Neural progenitor cell (in vitro differentiated cells): ENCODE measurements around the gene LPP. TPM values are rescaled to one million over a fixed set of nuclear protein-coding genes. Genes with fewer than 3 reads are reported as not detected.

Experiments
- DNase-seq: peaks from one replicate; pipeline ENCODE4 v3.0.0-alpha.2; 2016; ENCODE audit warnings: low spot score
- H2AFZ ChIP-seq: fragments of 200-600 bp; sonication (generic); replicated peaks from 2 replicates; pipeline ENCODE4 v1.6.1; 2016; ENCODE audit warnings: antibody characterized with exemption
- H3F3A ChIP-seq: fragments of 200-600 bp; sonication (generic); 2 replicates; pipeline ENCODE4 v1.6.1; 2016; ENCODE audit warnings: antibody characterized with exemption, low read depth
- H3K27ac ChIP-seq: fragments of 200-600 bp; sonication (generic); 2 replicates; pipeline ENCODE4 v1.5.1; 2016; ENCODE audit warnings: mild to moderate bottlenecking
- H3K27me3 ChIP-seq: fragments of 200-600 bp; sonication (generic); 2 replicates; pipeline ENCODE4 v1.6.1; 2016; ENCODE audit warnings: mild to moderate bottlenecking, moderate library complexity
- H3K36me3 ChIP-seq: fragments of 200-600 bp; sonication (generic); 2 replicates; pipeline ENCODE4 v1.5.1; 2016
- H3K4me1 ChIP-seq: fragments of 200-600 bp; sonication (generic); 2 replicates; pipeline ENCODE4 v1.6.1; 2016; ENCODE audit warnings: mixed run types
- H3K4me2 ChIP-seq: fragments of 200-600 bp; sonication (generic); 2 replicates; pipeline ENCODE4 v1.6.1; 2016
- H3K4me3 ChIP-seq: fragments of 200-600 bp; sonication (generic); 2 replicates; pipeline ENCODE4 v1.5.1; 2016
- H3K79me2 ChIP-seq: fragments of 200-600 bp; sonication (generic); 2 replicates; pipeline ENCODE4 v1.6.1; 2016; ENCODE audit warnings: low read depth
- H3K9ac ChIP-seq: fragments of 200-600 bp; sonication (generic); 2 replicates; pipeline ENCODE4 v1.6.1; 2016
- H3K9me3 ChIP-seq: fragments of 200-600 bp; sonication (generic); 2 replicates; pipeline ENCODE4 v1.5.1; 2016; ENCODE audit warnings: low read depth
- H4K20me1 ChIP-seq: fragments of 200-600 bp; sonication (generic); 2 replicates; pipeline ENCODE4 v1.6.1; 2016; ENCODE audit warnings: low read depth
- H3K27ac Mint-ChIP-seq: 3 replicates; pipeline ENCODE4 v1.8.0; 2021; ENCODE audit warnings: mixed read lengths
- H3K27me3 Mint-ChIP-seq: 2 replicates; pipeline ENCODE4 v1.8.0; 2022; ENCODE audit warnings: low read depth, mild to moderate bottlenecking, inconsistent platforms, moderate library complexity, mixed read lengths; ENCODE audit not compliant: insufficient read depth
- H3K36me3 Mint-ChIP-seq: 3 replicates; pipeline ENCODE4 v1.8.0; 2021; ENCODE audit warnings: mixed read lengths
- H3K4me1 Mint-ChIP-seq: 3 replicates; pipeline ENCODE4 v1.8.0; 2021; ENCODE audit warnings: mixed read lengths
- H3K4me3 Mint-ChIP-seq: 3 replicates; pipeline ENCODE4 v1.8.0; 2021; ENCODE audit warnings: mild to moderate bottlenecking, moderate library complexity, mixed read lengths
- H3K9me3 Mint-ChIP-seq: 3 replicates; pipeline ENCODE4 v1.8.0; 2020; ENCODE audit warnings: mixed read lengths
- CTCF ChIP-seq: fragments of 200-600 bp; sonication (generic); IDR thresholded peaks from 2 replicates; pipeline ENCODE4 v1.5.1; 2017; ENCODE audit warnings: antibody characterized with exemption, mild to moderate bottlenecking
- EZH2 ChIP-seq: fragments of 200-600 bp; sonication (generic); IDR thresholded peaks from 2 replicates; pipeline ENCODE4 v1.6.1; 2017; ENCODE audit warnings: antibody characterized with exemption, mild to moderate bottlenecking, moderate library complexity
- EZH2phosphoT487 ChIP-seq: fragments of 200-600 bp; sonication (generic); IDR thresholded peaks from 2 replicates; pipeline ENCODE4 v1.6.1; 2017; ENCODE audit warnings: antibody characterized with exemption
- total RNA-seq: library from RNA; depleted of rRNA; stranded (reverse); fragments of >200 nt; gene quantifications from 2 replicates; pipeline ENCODE4 v1.2.3, GENCODE V29; 2015; ENCODE audit warnings: low replicate concordance

The LPP gene
- total RNA-seq, 1 donor from 2014 or later: 18.9 TPM

GRCh38 chr3:188106887-188107830 is 46.8 kb upstream of the LPP start:
- peak overlapping the region; percentile 63 for H2AFZ ChIP-seq
- H3K9ac ChIP-seq: no peak overlapping the region
- TF ChIP-seq EZH2phosphoT487 (no peak), CTCF (no peak), EZH2 (no peak)
- H3K36me3 ChIP-seq: no peaks in the 10 kb centered on the region
- Mint-ChIP-seq H3K27me3 (peaks cover 6% of the 10 kb centered on the region), H3K4me1 (peaks cover 25% of the 10 kb centered on the region), H3K9me3 (peaks cover 2% of the 10 kb centered on the region), H3K36me3 (no peaks in the 10 kb centered on the region), H3K27ac (peak overlapping the region; percentile 62), H3K4me3 (peak overlapping the region; percentile 37)
- no peaks in the 10 kb centered on the region for H3K79me2 ChIP-seq
- H3F3A ChIP-seq: peaks cover 11% of the 10 kb centered on the region
- no peak overlapping the region for H3K4me3 ChIP-seq
- H3K27ac ChIP-seq: no peak overlapping the region
- H3K4me1 ChIP-seq: peaks cover 15% of the 10 kb centered on the region
- peak; percentile 50 for DNase-seq
- no peaks in the 10 kb centered on the region for H4K20me1 ChIP-seq
- no peaks in the 10 kb centered on the region for H3K9me3 ChIP-seq
- no peaks in the 10 kb centered on the region for H3K27me3 ChIP-seq
- H3K4me2 ChIP-seq: peak overlapping the region; percentile 61

- H3F3A ChIP-seq: peaks cover 11% of the 10 kb centered on the region
- no peaks in the 10 kb centered on the region for H4K20me1 ChIP-seq
- Mint-ChIP-seq H3K9me3 (peaks cover 2% of the 10 kb centered on the region), H3K27ac (no peak overlapping the region), H3K4me3 (no peak overlapping the region), H3K4me1 (peaks cover 25% of the 10 kb centered on the region), H3K27me3 (peaks cover 6% of the 10 kb centered on the region), H3K36me3 (no peaks in the 10 kb centered on the region)
- H3K27me3 ChIP-seq: no peaks in the 10 kb centered on the region
- H3K4me2 ChIP-seq: no peak overlapping the region
- no peak overlapping the region for H3K9ac ChIP-seq
- TF ChIP-seq EZH2: no peak
- no peak for TF ChIP-seq EZH2phosphoT487
- TF ChIP-seq CTCF: no peak
- H3K27ac ChIP-seq: no peak overlapping the region
- peaks cover 15% of the 10 kb centered on the region for H3K4me1 ChIP-seq
- H3K79me2 ChIP-seq: no peaks in the 10 kb centered on the region
- no peaks in the 10 kb centered on the region for H3K36me3 ChIP-seq
- no peak overlapping the region for H3K4me3 ChIP-seq
- no peak overlapping the region for H2AFZ ChIP-seq
- no peaks in the 10 kb centered on the region for H3K9me3 ChIP-seq
- no peak for DNase-seq
These were observed 45.1 kb upstream of the LPP start for GRCh38 chr3:188108703-188109412.

- Histone ChIP-seq H3K27ac (no peak overlapping the region), H3K27me3 (no peaks in the 10 kb centered on the region), H3K4me3 (no peak overlapping the region), H3F3A (peaks cover 11% of the 10 kb centered on the region), H2AFZ (no peak overlapping the region), H3K4me2 (no peak overlapping the region), H3K4me1 (peaks cover 15% of the 10 kb centered on the region), H3K9ac (no peak overlapping the region), H4K20me1 (no peaks in the 10 kb centered on the region), H3K9me3 (no peaks in the 10 kb centered on the region), H3K79me2 (no peaks in the 10 kb centered on the region), H3K36me3 (no peaks in the 10 kb centered on the region)
- Mint-ChIP-seq H3K27ac (no peak overlapping the region), H3K4me1 (peaks cover 22% of the 10 kb centered on the region), H3K9me3 (peaks cover 2% of the 10 kb centered on the region), H3K36me3 (no peaks in the 10 kb centered on the region), H3K4me3 (no peak overlapping the region), H3K27me3 (peaks cover 6% of the 10 kb centered on the region)
- TF ChIP-seq EZH2phosphoT487: no peak
- TF ChIP-seq CTCF: no peak
- no peak for TF ChIP-seq EZH2
- DNase-seq: peak; percentile 49
These were observed 42.9 kb upstream of the LPP start for GRCh38 chr3:188111002-188111584.
